Lower leg skin (tissue), 4 donors: ENCODE data around the gene ZBTB16. TPM values are rescaled to one million over a fixed set of nuclear protein-coding genes. Genes with fewer than 3 reads are reported as not detected.

Source experiments
- DNase-seq, 2 donors: peaks; one replicate each; pipeline ENCODE4 v3.0.0-alpha.2; 2019; ENCODE audit warnings: low spot score in 2 of 2
- H3K4me3 ChIP-seq: fragments of 200-600 bp; sonication (generic); 2 replicates; pipeline ENCODE4 v1.5.1; 2017; ENCODE audit warnings: mild to moderate bottlenecking, low read depth; ENCODE audit not compliant: poor library complexity, severe bottlenecking
- POLR2A ChIP-seq, 2 donors: fragments of 450-650 bp; IDR thresholded peaks; one replicate each; pipeline ENCODE4 v1.6.1; 2016 to 2017; ENCODE audit warnings: antibody characterized with exemption in 2 of 2, mild to moderate bottlenecking in 1 of 2, moderate library complexity in 1 of 2
- WGBS, 2 donors: methylation state at CpG; one replicate each; pipeline ENCODE4 v1.1.5; 2018; 5-methylcytosine and 5-hydroxymethylcytosine counted together
- intact Hi-C: fragments of 100-400 bp; cut with DNase I; formaldehyde crosslinking; loops from one replicate; pipeline ENCODE4 v1.15.0; 2023; ENCODE audit warnings: low total_unique reads
- total RNA-seq, 4 donors: library from RNA; depleted of rRNA; stranded (reverse); fragments of >200 nt; gene quantifications; one replicate each; pipeline ENCODE4 v1.1.0, GENCODE V29; 2016
- TF ChIP-seq, protein P1 (sequence below), 3 donors: fragments of 450-650 bp; IDR thresholded peaks; one replicate each; pipeline ENCODE4 v1.5.1; 2016; ENCODE audit warnings: antibody characterized with exemption in 3 of 3, mild to moderate bottlenecking in 3 of 3, moderate library complexity in 2 of 3

The ZBTB16 gene
- total RNA-seq, 4 donors from 2014 or later = 167 to 369 (median 233) TPM

DNA sequence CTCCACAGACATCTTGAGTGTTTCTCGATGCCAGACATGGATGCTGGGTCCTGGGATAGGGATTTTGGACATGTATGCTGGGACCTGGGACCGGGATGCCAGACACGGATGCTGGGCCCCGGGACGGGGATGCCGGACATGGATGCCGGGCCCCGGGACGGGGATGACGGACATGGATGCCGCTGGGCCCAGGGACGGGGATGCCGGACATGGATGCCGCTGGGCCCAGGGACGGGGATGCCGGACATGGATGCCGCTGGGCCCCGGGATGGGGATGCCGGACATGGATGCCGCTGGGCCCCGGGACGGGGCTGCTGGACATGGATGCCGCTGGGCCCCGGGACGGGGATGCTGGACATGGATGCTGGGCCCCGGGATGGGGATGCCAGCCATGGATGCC lies 139.5 kb downstream of the ZBTB16 start:
- TF ChIP-seq, protein P1, sequence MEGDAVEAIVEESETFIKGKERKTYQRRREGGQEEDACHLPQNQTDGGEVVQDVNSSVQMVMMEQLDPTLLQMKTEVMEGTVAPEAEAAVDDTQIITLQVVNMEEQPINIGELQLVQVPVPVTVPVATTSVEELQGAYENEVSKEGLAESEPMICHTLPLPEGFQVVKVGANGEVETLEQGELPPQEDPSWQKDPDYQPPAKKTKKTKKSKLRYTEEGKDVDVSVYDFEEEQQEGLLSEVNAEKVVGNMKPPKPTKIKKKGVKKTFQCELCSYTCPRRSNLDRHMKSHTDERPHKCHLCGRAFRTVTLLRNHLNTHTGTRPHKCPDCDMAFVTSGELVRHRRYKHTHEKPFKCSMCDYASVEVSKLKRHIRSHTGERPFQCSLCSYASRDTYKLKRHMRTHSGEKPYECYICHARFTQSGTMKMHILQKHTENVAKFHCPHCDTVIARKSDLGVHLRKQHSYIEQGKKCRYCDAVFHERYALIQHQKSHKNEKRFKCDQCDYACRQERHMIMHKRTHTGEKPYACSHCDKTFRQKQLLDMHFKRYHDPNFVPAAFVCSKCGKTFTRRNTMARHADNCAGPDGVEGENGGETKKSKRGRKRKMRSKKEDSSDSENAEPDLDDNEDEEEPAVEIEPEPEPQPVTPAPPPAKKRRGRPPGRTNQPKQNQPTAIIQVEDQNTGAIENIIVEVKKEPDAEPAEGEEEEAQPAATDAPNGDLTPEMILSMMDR (IDR thresholded peaks at IDR 0.05) = no peak
- no peak for TF ChIP-seq POLR2A (IDR thresholded peaks at IDR 0.05)
- no peak for DNase-seq
- WGBS, 2 donors = 93 to 96% methylated on average over 26 of the region's 26 CpGs
- intact Hi-C loops = no loop called here
- H3K4me3 ChIP-seq = no peak overlapping the region

DNA sequence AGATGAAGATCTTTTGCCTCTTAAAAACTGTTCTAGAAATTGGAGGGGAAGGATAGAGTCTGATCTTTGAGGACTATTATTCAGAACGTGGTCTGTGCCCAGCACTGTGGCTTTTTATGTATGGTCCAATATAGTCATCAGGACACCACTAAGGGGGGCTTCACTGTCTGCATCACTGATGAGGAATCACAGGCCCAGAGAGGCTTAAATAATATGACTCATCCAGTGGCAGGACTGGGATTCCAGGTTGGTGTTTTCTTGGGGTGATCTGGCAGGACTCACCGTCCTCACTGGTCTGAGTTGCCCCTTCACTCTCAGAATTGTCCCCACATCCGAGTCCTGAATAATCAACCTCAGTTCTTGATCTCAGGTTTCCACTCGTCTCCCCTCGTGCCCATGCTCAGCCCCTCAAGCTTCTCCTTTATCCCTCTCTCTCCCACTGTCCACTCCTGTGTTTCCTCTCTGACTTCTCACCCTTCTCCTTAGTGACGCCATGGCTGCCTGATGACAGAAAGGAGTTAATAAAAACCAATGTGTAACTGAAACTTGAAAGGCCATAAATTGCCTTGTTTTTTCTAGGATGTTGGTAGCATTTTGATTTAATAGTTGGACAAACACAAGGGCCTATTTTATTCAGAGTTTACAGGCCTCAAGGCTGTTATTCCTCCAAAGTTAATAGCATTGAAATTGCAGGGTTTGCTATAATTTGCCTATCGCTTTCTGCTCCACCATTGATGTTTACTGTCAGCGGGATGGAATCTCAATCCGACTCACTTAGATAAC lies 141.0 kb downstream of the ZBTB16 start:
- no peak for DNase-seq
- WGBS, 2 donors = 90 to 94% methylated on average over 9 of the region's 9 CpGs
- no peak overlapping the region for H3K4me3 ChIP-seq
- intact Hi-C loops = no loop called here
- TF ChIP-seq, protein P1 (IDR thresholded peaks at IDR 0.05) = no peak
- no peak for TF ChIP-seq POLR2A (IDR thresholded peaks at IDR 0.05)

GRCh38 chr11:114201219-114201618 lies 141.7 kb downstream of the ZBTB16 start:
- intact Hi-C loops = no loop called here
- TF ChIP-seq, protein P1 (IDR thresholded peaks at IDR 0.05) = no peak
- TF ChIP-seq POLR2A (IDR thresholded peaks at IDR 0.05) = no peak
- 90 to 95% methylated on average over 8 of the region's 8 CpGs for WGBS, 2 donors
- no peak overlapping the region for H3K4me3 ChIP-seq
- DNase-seq = no peak

- H3K4me3 ChIP-seq = no peak overlapping the region
- TF ChIP-seq, protein P1 (IDR thresholded peaks at IDR 0.05) = no peak
- TF ChIP-seq POLR2A (IDR thresholded peaks at IDR 0.05) = no peak
- WGBS, 2 donors = 77 to 90% methylated on average over 8 of the region's 8 CpGs
- intact Hi-C loops = no loop called here
- DNase-seq = no peak
Observed at GRCh38 chr11:114202011-114202609, 142.6 kb downstream of the ZBTB16 start.

GRCh38 chr11:114207096-114207495 lies 147.6 kb downstream of the ZBTB16 start:
- intact Hi-C loops = no loop called here
- DNase-seq = no peak
- 79 to 88% methylated on average over 4 of the region's 4 CpGs for WGBS, 2 donors
- no peak overlapping the region for H3K4me3 ChIP-seq
- TF ChIP-seq POLR2A (IDR thresholded peaks at IDR 0.05) = no peak
- TF ChIP-seq, protein P1 (IDR thresholded peaks at IDR 0.05) = no peak
